ENCODE data around the gene SPCS3.

The SPCS3 gene

GRCh38 chr4:176300036-176300435, 19.7 kb upstream of the SPCS3 start:
- no peak overlapping the region for H3K4me3 ChIP-seq (ENCODE audit: low read depth, low read length)
- no peak for TF ChIP-seq CTCF (IDR thresholded peaks at IDR 0.05; ENCODE audit: insufficient read depth, low read length, missing control alignments)
- ChIA-PET POLR2A (no interaction called here), CTCF (no interaction called here)
- DNase-seq (ENCODE audit: low read depth, low spot score) = no peak

- ChIA-PET POLR2A (no interaction called here), CTCF (no interaction called here)
- DNase-seq (ENCODE audit: low read depth, low spot score) = no peak
- no peak overlapping the region for H3K4me3 ChIP-seq (ENCODE audit: low read depth, low read length)
- TF ChIP-seq CTCF (IDR thresholded peaks at IDR 0.05; ENCODE audit: insufficient read depth, low read length, missing control alignments) = no peak
These were observed 19.2 kb upstream of the SPCS3 start for GRCh38 chr4:176300565-176300964.

GRCh38 chr4:176302283-176303275, 17.2 kb upstream of the SPCS3 start:
- H3K4me3 ChIP-seq (ENCODE audit: low read depth, low read length) = no peak overlapping the region
- CTCF ChIA-PET = interaction anchor here (0.7 to 1.6 kb wide), 4 partner anchors 9 to 38 kb away, joined by 3 to 6 read pairs (median 4); no protein-coding TSS in a partner anchor
- DNase-seq (ENCODE audit: low read depth, low spot score) = peak; percentile 37
- POLR2A ChIA-PET = no interaction called here
- no peak for TF ChIP-seq CTCF (IDR thresholded peaks at IDR 0.05; ENCODE audit: insufficient read depth, low read length, missing control alignments)

- TF ChIP-seq CTCF (IDR thresholded peaks at IDR 0.05; ENCODE audit: insufficient read depth, low read length, missing control alignments) = no peak
- ChIA-PET POLR2A (no interaction called here), CTCF (interaction anchor here (1.3 kb wide), 1 partner anchor 36 kb away, joined by 3 read pairs; no protein-coding TSS in a partner anchor)
- no peak overlapping the region for H3K4me3 ChIP-seq (ENCODE audit: low read depth, low read length)
- no peak for DNase-seq (ENCODE audit: low read depth, low spot score)
These were observed 15.8 kb upstream of the SPCS3 start for GRCh38 chr4:176303938-176304337.

GRCh38 chr4:176306837-176307665, 12.7 kb upstream of the SPCS3 start:
- no peak for DNase-seq (ENCODE audit: low read depth, low spot score)
- ChIA-PET POLR2A (no interaction called here), CTCF (interaction anchor here (2.0 to 2.2 kb wide), 3 partner anchors 12 to 30 kb away, joined by 4 to 7 read pairs (median 5); partner anchors contain the start of gene SPCS3)

More at GRCh38 chr4:176306837-176307665, 12.7 kb upstream of the SPCS3 start:
- H3K4me3 ChIP-seq (ENCODE audit: low read depth, low read length) = no peak overlapping the region
- no peak for TF ChIP-seq CTCF (IDR thresholded peaks at IDR 0.05; ENCODE audit: insufficient read depth, low read length, missing control alignments)
